Smooth muscle cell (in vitro differentiated cells): ENCODE measurements around the gene NEUROD6. TPM values are rescaled to one million over a fixed set of nuclear protein-coding genes. Genes with fewer than 3 reads are reported as not detected.

Experiments
- DNase-seq: peaks from one replicate; lab custom pipeline; 2025; ENCODE audit not compliant: unreplicated experiment; lab: John Stamatoyannopoulos, UW
- H2AFZ ChIP-seq: fragments of 200-600 bp; sonication (generic); 2 replicates; pipeline ENCODE4 v1.6.0; 2016; ENCODE audit warnings: antibody characterized with exemption, low read depth, mild to moderate bottlenecking
- H3F3A ChIP-seq: fragments of 200-600 bp; sonication (generic); 2 replicates; pipeline ENCODE4 v1.6.0; 2017; ENCODE audit warnings: antibody characterized with exemption, low read depth
- H3K27ac ChIP-seq: fragments of 200-600 bp; sonication (generic); 2 replicates; pipeline ENCODE4 v1.5.1; 2016; ENCODE audit warnings: low read depth, mild to moderate bottlenecking
- H3K27me3 ChIP-seq: fragments of 200-600 bp; sonication (generic); 2 replicates; pipeline ENCODE4 v1.6.1; 2016; ENCODE audit warnings: low read depth, mild to moderate bottlenecking
- H3K36me3 ChIP-seq: fragments of 200-600 bp; sonication (generic); 2 replicates; pipeline ENCODE4 v1.5.1; 2016; ENCODE audit warnings: low read depth
- H3K4me1 ChIP-seq: fragments of 200-600 bp; sonication (generic); 2 replicates; pipeline ENCODE4 v1.5.1; 2016; ENCODE audit warnings: low read depth
- H3K4me2 ChIP-seq: fragments of 200-600 bp; sonication (generic); 2 replicates; pipeline ENCODE4 v1.6.0; 2016; ENCODE audit warnings: mild to moderate bottlenecking
- H3K4me3 ChIP-seq: fragments of 200-600 bp; sonication (generic); 2 replicates; pipeline ENCODE4 v1.5.1; 2016; ENCODE audit warnings: mild to moderate bottlenecking
- H3K79me2 ChIP-seq: fragments of 200-600 bp; sonication (generic); 2 replicates; pipeline ENCODE4 v1.6.0; 2016; ENCODE audit warnings: low read depth, mild to moderate bottlenecking
- H3K9ac ChIP-seq: fragments of 200-600 bp; sonication (generic); 2 replicates; pipeline ENCODE4 v1.6.0; 2016; ENCODE audit warnings: low read depth
- H3K9me3 ChIP-seq: fragments of 200-600 bp; sonication (generic); replicated peaks from 2 replicates; pipeline ENCODE4 v1.5.1; 2016; ENCODE audit warnings: low read depth
- H4K20me1 ChIP-seq: fragments of 200-600 bp; sonication (generic); 2 replicates; pipeline ENCODE4 v1.6.0; 2016; ENCODE audit warnings: low read depth
- CTCF ChIP-seq: fragments of 200-600 bp; sonication (generic); IDR thresholded peaks from 2 replicates; pipeline ENCODE4 v1.5.1; 2017; ENCODE audit warnings: borderline replicate concordance, mild to moderate bottlenecking, antibody characterized with exemption; ENCODE audit not compliant: insufficient read depth, poor library complexity, severe bottlenecking
- WGBS: methylation state at CpG from one replicate; pipeline ENCODE4 v1.1.7; 2016; ENCODE audit warnings: low lambda C conversion rate; 5-methylcytosine and 5-hydroxymethylcytosine counted together
- polyA plus RNA-seq: library from polyadenylated mRNA; unstranded; fragments of >200 nt; fragmentation: Nextera tagmentation; extraction: Ambion mirVana; gene quantifications from 2 replicates; pipeline ENCODE4 v1.2.1, GENCODE V29; 2016
- small RNA-seq: library from RNA; depleted of rRNA; stranded (forward); fragments of <200 nt; gene quantifications from one replicate; pipeline ENCODE3, GENCODE V24; 2014
- total RNA-seq: library from RNA; depleted of rRNA; stranded (reverse); fragments of >200 nt; gene quantifications from 2 replicates; pipeline ENCODE4 v1.2.3, GENCODE V29; 2014

NEUROD6 gene
- total and polyA plus RNA-seq, 2 experiments from 2014 or later, result not detected

GRCh38 chr7:31290601-31291000 is 49.9 kb downstream of the NEUROD6 start:
- 62% methylated on average over 2 of the region's 2 CpGs for WGBS
- no peaks in the 10 kb centered on the region for H3F3A ChIP-seq
- no peaks in the 10 kb centered on the region for H3K36me3 ChIP-seq
- H3K4me1 ChIP-seq, result no peaks in the 10 kb centered on the region
- no peaks in the 10 kb centered on the region for H3K9me3 ChIP-seq
- no peaks in the 10 kb centered on the region for H3K79me2 ChIP-seq
- H3K4me3 ChIP-seq, result no peak overlapping the region
- peaks cover 31% of the 10 kb centered on the region for H3K27me3 ChIP-seq
- H2AFZ ChIP-seq, result no peak overlapping the region
- H3K9ac ChIP-seq, result no peak overlapping the region
- no peak for DNase-seq
- H3K4me2 ChIP-seq, result no peak overlapping the region
- TF ChIP-seq CTCF, result no peak
- H3K27ac ChIP-seq, result no peak overlapping the region
- no peaks in the 10 kb centered on the region for H4K20me1 ChIP-seq

Small RNA genes within 50 kb of the gene (small RNA-seq; reads per million reads assigned to genes)
- not detected for gene AC006380.1

Other genes with a start within 250 kb of the NEUROD6 start
- not detected in 2 replicates for gene ITPRID1, start 173.4 kb upstream of the NEUROD6 start, total RNA-seq
- not detected in 2 replicates for gene ITPRID1, start 173.4 kb upstream of the NEUROD6 start, polyA plus RNA-seq